Coronary artery (tissue), 2 donors: ENCODE measurements around the gene GKN2.

Source experiments
- DNase-seq: peaks from one replicate; pipeline ENCODE4 v3.0.0-alpha.2; 2017; ENCODE audit warnings: low spot score
- H3K27ac ChIP-seq, 2 donors: fragments of 200-600 bp; sonication (generic); one replicate each; pipeline ENCODE4 v1.5.1; 2016 to 2019
- H3K4me3 ChIP-seq: fragments of 200-600 bp; sonication (generic); 2 replicates; pipeline ENCODE4 v1.5.1; 2016; ENCODE audit warnings: mild to moderate bottlenecking, moderate library complexity
- CTCF ChIP-seq: fragments of 200-600 bp; sonication (generic); IDR thresholded peaks from one replicate; pipeline ENCODE4 v1.5.1; 2019; ENCODE audit warnings: antibody characterized with exemption

Gene GKN2

GRCh38 chr2:68974946-68975665 is 22.4 kb upstream of the GKN2 start:
- Histone ChIP-seq H3K4me3 (no peak overlapping the region), H3K27ac (no peak overlapping the region)
- no peak for DNase-seq
- no peak for TF ChIP-seq CTCF

GRCh38 chr2:68974251-68974650 is 21.6 kb upstream of the GKN2 start, which contains the start of gene GKN1:
TSS of gene GKN1 (plus strand) at chr2:68974636. CDS start at chr2:68974678, 42 bp downstream.
- no peak for TF ChIP-seq CTCF
- H3K27ac ChIP-seq, result no peak within 1 kb of the TSS
- H3K4me3 ChIP-seq, result no peak within 1 kb of the TSS

GRCh38 chr2:68971591-68972231 is 19.0 kb upstream of the GKN2 start:
- no peak overlapping the region for H3K4me3 ChIP-seq
- TF ChIP-seq CTCF, result no peak
- DNase-seq, result no peak
- H3K27ac ChIP-seq, result peak overlapping the region in 1 of 2 donors; percentile 61

More at GRCh38 chr2:68974251-68974650, 21.6 kb upstream of the GKN2 start, which contains the start of gene GKN1:
- no peak for DNase-seq

DNA sequence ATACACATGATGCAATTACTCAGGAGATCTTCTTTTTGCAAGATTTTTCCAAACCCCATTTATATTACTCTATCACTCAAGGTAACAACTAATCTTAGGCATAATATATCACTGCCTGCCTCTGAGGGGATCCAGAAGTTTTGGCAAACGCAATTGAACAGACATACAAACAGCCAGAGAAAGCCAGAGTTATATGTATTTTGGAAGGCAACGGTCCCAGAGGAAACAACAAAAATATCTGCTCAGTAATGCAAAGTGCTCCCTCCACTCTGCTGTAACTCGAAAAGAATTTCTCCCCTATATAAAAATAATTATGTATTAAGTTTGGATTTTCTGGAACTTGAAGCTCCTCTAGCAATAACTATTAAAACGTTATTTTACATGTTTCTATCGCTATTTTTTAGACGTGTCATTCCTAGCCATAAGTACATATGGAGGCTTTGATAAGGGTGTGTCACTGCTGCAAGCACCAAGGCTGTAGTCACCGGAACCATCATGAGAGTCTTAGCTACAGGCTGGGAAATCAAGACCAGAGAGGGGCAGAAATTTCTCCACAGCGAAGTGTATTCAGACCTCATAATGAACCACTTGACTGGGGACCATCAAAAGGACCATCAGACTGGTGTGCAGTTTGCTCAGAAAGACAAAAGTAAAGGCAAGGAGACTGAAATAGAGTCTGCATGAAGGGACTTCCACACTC is 18.0 kb upstream of the GKN2 start:
- TF ChIP-seq CTCF, result no peak
- Histone ChIP-seq H3K4me3 (no peak overlapping the region), H3K27ac (peak overlapping the region in 1 of 2 donors; percentile 61)
- no peak for DNase-seq

GRCh38 chr2:68969736-68970490 is 17.2 kb upstream of the GKN2 start:
- no peak for DNase-seq
- TF ChIP-seq CTCF, result no peak
- Histone ChIP-seq H3K4me3 (no peak overlapping the region), H3K27ac (no peak overlapping the region)

DNA sequence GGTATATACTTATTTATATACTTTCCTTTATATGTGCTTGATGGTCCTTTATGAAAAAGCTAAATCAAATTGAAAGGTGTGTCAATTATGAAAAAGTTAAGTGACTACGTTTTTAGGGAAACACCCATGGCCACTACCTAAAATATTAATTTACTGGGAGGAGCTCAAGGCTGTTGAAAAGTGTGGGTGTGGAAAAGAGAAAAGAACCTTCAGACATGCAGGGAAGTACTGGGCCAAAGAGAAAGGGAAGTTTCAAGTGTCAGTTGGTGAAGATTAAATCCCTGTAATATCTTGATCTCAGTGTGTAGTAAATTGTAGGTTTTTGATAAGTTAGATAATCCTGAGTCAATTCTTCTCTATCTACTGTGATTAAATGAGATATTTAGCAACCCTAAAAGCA is 15.5 kb upstream of the GKN2 start:
- TF ChIP-seq CTCF, result no peak
- no peak overlapping the region for H3K27ac ChIP-seq
- DNase-seq, result no peak
- no peak overlapping the region for H3K4me3 ChIP-seq
